Mesendoderm (in vitro differentiated cells): ENCODE data around the gene FOXS1.

Experiments used
- DNase-seq: peaks from one replicate; pipeline ENCODE4 v3.0.0; 2013
- H2AK5ac ChIP-seq: 2 replicates; pipeline ENCODE4 v1.6.1; 2013; ENCODE audit warnings: low read length, inconsistent platforms
- H2BK120ac ChIP-seq: 2 replicates; pipeline ENCODE4 v1.6.1; 2013; ENCODE audit warnings: low read depth, mild to moderate bottlenecking, low read length, moderate library complexity, mixed read lengths
- H2BK15ac ChIP-seq: replicated peaks from 2 replicates; pipeline ENCODE4 v1.6.1; 2013; ENCODE audit warnings: low read depth, mild to moderate bottlenecking, moderate library complexity
- H2BK5ac ChIP-seq: 2 replicates; pipeline ENCODE4 v1.6.1; 2013; ENCODE audit warnings: low read length, inconsistent platforms
- H3K18ac ChIP-seq: 2 replicates; pipeline ENCODE4 v1.6.1; 2013; ENCODE audit warnings: mild to moderate bottlenecking, low read length, mixed read lengths
- H3K23ac ChIP-seq: one replicate; pipeline ENCODE4 v1.6.1; 2013; ENCODE audit warnings: low read length
- H3K27ac ChIP-seq: 2 replicates; pipeline ENCODE4 v1.5.1; 2013; ENCODE audit warnings: low read depth, mild to moderate bottlenecking, inconsistent platforms, low read length, moderate library complexity
- H3K27me3 ChIP-seq: 2 replicates; pipeline ENCODE4 v1.6.1; 2013; ENCODE audit warnings: low read length, control low read depth, mild to moderate bottlenecking, inconsistent platforms; ENCODE audit not compliant: insufficient read depth, poor library complexity
- H3K36me3 ChIP-seq: 2 replicates; pipeline ENCODE4 v1.6.1; 2013; ENCODE audit warnings: low read length, inconsistent platforms; ENCODE audit not compliant: control insufficient read depth, insufficient read depth
- H3K4ac ChIP-seq: one replicate; pipeline ENCODE4 v1.6.1; 2013; ENCODE audit warnings: low read depth, mild to moderate bottlenecking, low read length, moderate library complexity
- H3K4me1 ChIP-seq: 2 replicates; pipeline ENCODE4 v1.6.1; 2013; ENCODE audit warnings: low read depth, low read length, inconsistent platforms; ENCODE audit not compliant: control insufficient read depth
- H3K4me2 ChIP-seq: 2 replicates; pipeline ENCODE4 v1.6.1; 2013; ENCODE audit warnings: low read length
- H3K4me3 ChIP-seq: 2 replicates; pipeline ENCODE4 v1.5.1; 2013; ENCODE audit warnings: mild to moderate bottlenecking, low read length
- H3K56ac ChIP-seq: one replicate; pipeline ENCODE4 v1.6.1; 2013; ENCODE audit warnings: low read length
- H3K79me1 ChIP-seq: 2 replicates; pipeline ENCODE4 v1.6.1; 2013; ENCODE audit warnings: low read length, inconsistent platforms
- H3K79me2 ChIP-seq: 2 replicates; pipeline ENCODE4 v1.6.1; 2013; ENCODE audit warnings: mild to moderate bottlenecking, low read length; ENCODE audit not compliant: control insufficient read depth, insufficient read depth
- H3K9ac ChIP-seq: 2 replicates; pipeline ENCODE4 v1.6.1; 2013; ENCODE audit warnings: low read length, inconsistent platforms
- H4K5ac ChIP-seq: one replicate; pipeline ENCODE4 v1.6.1; 2013; ENCODE audit warnings: low read length
- H4K8ac ChIP-seq: one replicate; pipeline ENCODE4 v1.6.1; 2013; ENCODE audit warnings: low read depth, mild to moderate bottlenecking, control low read depth, low read length, moderate library complexity
- WGBS: extraction: QIAGEN DNeasy Blood & Tissue Kit; methylation state at CpG from one replicate; pipeline ENCODE4 v1.1.7; 2013; ENCODE audit warnings: low lambda C conversion rate, missing lambda C conversion rate; ENCODE audit not compliant: insufficient coverage; ENCODE audit errors: extremely low coverage; 5-methylcytosine and 5-hydroxymethylcytosine counted together

Gene FOXS1

GRCh38 chr20:31840906-31841816 is 4.2 kb downstream of the FOXS1 start:
- Histone ChIP-seq H2BK5ac (no peak overlapping the region), H2AK5ac (peak overlapping the region; percentile 85), H3K9ac (no peak overlapping the region), H3K36me3 (no peaks in the 10 kb centered on the region), H3K4me3 (no peak overlapping the region), H3K79me2 (no peaks in the 10 kb centered on the region), H3K4me1 (peaks cover 18% of the 10 kb centered on the region), H3K4ac (no peak overlapping the region), H4K5ac (no peak overlapping the region), H2BK120ac (no peak overlapping the region), H3K56ac (no peak overlapping the region), H4K8ac (no peak overlapping the region), H3K27ac (no peak overlapping the region), H3K4me2 (no peak overlapping the region), H3K23ac (no peak overlapping the region), H3K18ac (no peak overlapping the region), H3K79me1 (no peaks in the 10 kb centered on the region), H2BK15ac (no peak overlapping the region), H3K27me3 (no peaks in the 10 kb centered on the region)
- DNase-seq = no peak
- WGBS = no CpG with 5 or more reads among the region's 15 CpGs

DNA sequence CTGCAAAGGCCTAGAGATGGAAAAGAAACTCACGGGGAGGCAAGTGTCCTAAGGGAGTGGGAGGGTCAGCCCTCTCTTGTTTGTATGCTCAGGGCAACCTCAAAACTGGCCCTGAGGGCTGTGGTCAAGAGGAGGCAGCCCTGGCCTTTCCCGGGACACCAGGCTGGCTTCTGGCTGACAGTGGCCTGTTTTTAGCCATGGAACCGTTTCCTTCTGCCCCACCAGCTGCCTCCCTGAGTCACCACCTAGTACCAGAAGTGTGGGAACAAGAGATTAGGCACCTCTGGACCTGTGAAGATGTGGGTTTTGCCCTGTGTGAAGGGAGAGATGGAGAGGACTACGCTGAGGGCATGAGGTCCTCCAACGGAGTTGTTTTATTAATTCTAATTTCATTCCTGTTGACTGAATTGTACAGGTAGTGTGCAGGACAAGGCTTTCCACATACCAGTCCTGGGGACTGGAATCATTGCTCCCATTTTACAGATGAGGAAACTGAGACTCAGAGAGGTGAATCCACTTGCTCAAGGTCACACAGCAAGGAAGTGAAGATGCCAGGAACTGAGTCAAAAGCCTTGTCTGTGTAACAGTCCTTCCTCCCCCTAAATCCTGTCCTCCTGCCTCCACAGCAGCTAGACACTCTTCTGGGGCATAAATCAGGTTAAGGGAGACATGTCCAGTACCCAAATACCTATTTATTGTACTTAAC is 5.5 kb downstream of the FOXS1 start:
- Histone ChIP-seq H3K23ac (no peak overlapping the region), H3K18ac (no peak overlapping the region), H3K56ac (no peak overlapping the region), H2BK15ac (no peak overlapping the region), H3K79me2 (no peaks in the 10 kb centered on the region), H2AK5ac (no peak overlapping the region), H3K4ac (no peak overlapping the region), H3K36me3 (no peaks in the 10 kb centered on the region), H3K27me3 (no peaks in the 10 kb centered on the region), H3K4me1 (peaks cover 21% of the 10 kb centered on the region), H2BK120ac (no peak overlapping the region), H3K27ac (no peak overlapping the region), H2BK5ac (no peak overlapping the region), H4K8ac (no peak overlapping the region), H4K5ac (no peak overlapping the region), H3K4me3 (no peak overlapping the region), H3K9ac (no peak overlapping the region), H3K79me1 (no peaks in the 10 kb centered on the region), H3K4me2 (no peak overlapping the region)
- no peak for DNase-seq
- no CpG with 5 or more reads among the region's 5 CpGs for WGBS

GRCh38 chr20:31838646-31839292 is 6.6 kb downstream of the FOXS1 start:
- no peaks in the 10 kb centered on the region for H3K36me3 ChIP-seq
- H3K27me3 ChIP-seq = no peaks in the 10 kb centered on the region
- H2AK5ac ChIP-seq = no peak overlapping the region
- no peaks in the 10 kb centered on the region for H3K79me1 ChIP-seq
- no peaks in the 10 kb centered on the region for H3K79me2 ChIP-seq
- DNase-seq = no peak
- no CpG with 5 or more reads among the region's 9 CpGs for WGBS
- no peak overlapping the region for H3K4me2 ChIP-seq
- H3K4me1 ChIP-seq = peaks cover 21% of the 10 kb centered on the region
- no peak overlapping the region for H3K23ac ChIP-seq
- H3K18ac ChIP-seq = no peak overlapping the region
- H3K4ac ChIP-seq = no peak overlapping the region
- H2BK15ac ChIP-seq = no peak overlapping the region
- H2BK120ac ChIP-seq = no peak overlapping the region
- no peak overlapping the region for H4K5ac ChIP-seq
- H3K4me3 ChIP-seq = no peak overlapping the region
- no peak overlapping the region for H2BK5ac ChIP-seq
- H3K56ac ChIP-seq = no peak overlapping the region
- no peak overlapping the region for H4K8ac ChIP-seq
- H3K9ac ChIP-seq = no peak overlapping the region
- H3K27ac ChIP-seq = no peak overlapping the region

- Histone ChIP-seq H4K5ac (no peak overlapping the region), H3K27me3 (no peaks in the 10 kb centered on the region), H3K56ac (peak overlapping the region; percentile 2), H3K27ac (no peak overlapping the region), H3K79me1 (no peaks in the 10 kb centered on the region), H3K4me1 (peaks cover 18% of the 10 kb centered on the region), H3K36me3 (no peaks in the 10 kb centered on the region), H3K23ac (no peak overlapping the region), H3K9ac (no peak overlapping the region), H3K18ac (no peak overlapping the region), H3K79me2 (no peaks in the 10 kb centered on the region), H3K4ac (no peak overlapping the region), H2AK5ac (no peak overlapping the region), H2BK15ac (no peak overlapping the region), H3K4me3 (no peak overlapping the region), H3K4me2 (no peak overlapping the region), H2BK5ac (no peak overlapping the region), H4K8ac (no peak overlapping the region), H2BK120ac (no peak overlapping the region)
- DNase-seq = peak; percentile 53
- no CpG with 5 or more reads among the region's 3 CpGs for WGBS
Observed at GRCh38 chr20:31837896-31838397, 7.5 kb downstream of the FOXS1 start.

DNA sequence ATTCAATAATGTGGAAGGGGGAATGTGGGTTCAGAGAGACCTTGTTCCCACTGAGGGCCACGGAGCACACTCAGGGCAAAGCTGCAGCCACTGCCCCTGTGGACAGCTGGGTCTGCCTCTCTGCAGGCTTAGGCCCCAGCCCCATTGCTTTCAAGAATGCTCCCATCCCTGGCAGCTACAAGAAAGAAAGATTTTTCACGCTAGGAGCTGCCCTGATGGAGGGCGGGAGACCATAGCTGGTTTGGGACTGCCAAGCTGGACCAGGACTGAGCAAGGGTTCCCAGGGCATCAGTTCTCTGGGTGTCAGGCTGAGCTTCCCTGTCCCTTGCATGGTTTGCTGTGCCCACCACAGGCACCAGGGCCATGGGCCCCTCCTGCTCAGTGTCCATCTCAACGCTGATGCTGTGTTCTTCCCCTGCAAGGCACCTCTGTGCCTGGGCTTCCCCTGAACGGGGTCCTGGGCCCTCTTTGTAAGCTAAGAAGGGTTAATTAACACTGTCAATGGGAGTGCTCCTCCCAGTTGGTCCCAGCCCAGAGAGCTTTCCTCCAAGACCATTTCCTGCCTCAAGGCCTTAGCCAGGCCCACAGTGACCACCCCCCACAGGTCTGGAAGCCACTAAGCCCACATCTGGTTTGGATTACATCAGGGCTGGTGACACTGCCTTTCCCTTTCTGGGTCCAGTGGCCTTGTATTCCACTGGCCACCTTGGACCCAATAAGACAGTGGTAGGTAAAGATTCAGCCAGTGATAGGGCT is 8.4 kb downstream of the FOXS1 start:
- H4K8ac ChIP-seq = no peak overlapping the region
- H4K5ac ChIP-seq = no peak overlapping the region
- H3K4me2 ChIP-seq = no peak overlapping the region
- no peaks in the 10 kb centered on the region for H3K79me2 ChIP-seq
- H2AK5ac ChIP-seq = no peak overlapping the region
- H3K4me1 ChIP-seq = peaks cover 15% of the 10 kb centered on the region
- H3K36me3 ChIP-seq = no peaks in the 10 kb centered on the region
- no peak overlapping the region for H3K4ac ChIP-seq
- H3K56ac ChIP-seq = peak overlapping the region; percentile 50
- DNase-seq = peak; percentile 63
- no peak overlapping the region for H3K23ac ChIP-seq
- no peak overlapping the region for H2BK5ac ChIP-seq
- H3K27ac ChIP-seq = no peak overlapping the region
- H3K79me1 ChIP-seq = no peaks in the 10 kb centered on the region
- H2BK15ac ChIP-seq = no peak overlapping the region
- no peak overlapping the region for H3K9ac ChIP-seq
- WGBS = no CpG with 5 or more reads among the region's 5 CpGs
- H3K4me3 ChIP-seq = no peak overlapping the region
- no peaks in the 10 kb centered on the region for H3K27me3 ChIP-seq
- H3K18ac ChIP-seq = peak overlapping the region; percentile 21
- H2BK120ac ChIP-seq = no peak overlapping the region
